Spleen (tissue), 11 donors: ENCODE data around the gene TUBA8. TPM values are rescaled to one million over a fixed set of nuclear protein-coding genes. Genes with fewer than 3 reads are reported as not detected.

Source experiments
- DNase-seq: peaks from one replicate; pipeline ENCODE4 v3.0.0-alpha.2; 2020
- H3K27ac ChIP-seq, 8 donors: fragments of 200-600 bp; sonication (generic) in 7 of 8; 1 replicate in 4 of 8; 2 replicates in 4 of 8; pipeline versions ENCODE4 v1.5.0 to v1.8.0; 2016 to 2021; ENCODE audit warnings: inconsistent platforms in 4 of 8, mild to moderate bottlenecking in 4 of 8, moderate library complexity in 1 of 8
- H3K27me3 ChIP-seq, 7 donors: fragments of 200-600 bp; sonication (generic) in 6 of 7; replicated peaks in 1 of 7; 1 replicate in 4 of 7; 2 replicates in 3 of 7; pipeline versions ENCODE4 v1.5.0 to v1.8.0; 2016 to 2021; ENCODE audit warnings: inconsistent platforms in 3 of 7, mild to moderate bottlenecking in 1 of 7
- H3K36me3 ChIP-seq, 6 donors: fragments of 200-600 bp; sonication (generic) in 5 of 6; 1 replicate in 4 of 6; 2 replicates in 2 of 6; pipeline versions ENCODE4 v1.5.0 to v1.8.0; 2016 to 2021; ENCODE audit warnings: inconsistent platforms in 2 of 6
- H3K4me1 ChIP-seq, 6 donors: fragments of 200-600 bp; sonication (generic) in 5 of 6; 1 replicate in 3 of 6; 2 replicates in 3 of 6; pipeline versions ENCODE4 v1.5.0 to v1.8.0; 2016 to 2021; ENCODE audit warnings: inconsistent platforms in 3 of 6
- H3K4me3 ChIP-seq, 8 donors: fragments of 200-600 bp; sonication (generic) in 7 of 8; 1 replicate in 4 of 8; 2 replicates in 4 of 8; pipeline versions ENCODE4 v1.5.0 to v1.8.0; 2016 to 2021; ENCODE audit warnings: inconsistent platforms in 4 of 8, mild to moderate bottlenecking in 4 of 8, moderate library complexity in 2 of 8
- H3K9me3 ChIP-seq, 8 donors: fragments of 200-600 bp; sonication (generic) in 7 of 8; 1 replicate in 4 of 8; 2 replicates in 4 of 8; pipeline versions ENCODE4 v1.5.0 to v1.8.0; 2016 to 2021; ENCODE audit warnings: inconsistent platforms in 4 of 8
- POLR2A ChIP-seq, 3 donors: fragments of 450-650 bp; IDR thresholded peaks; one replicate each; pipeline ENCODE4 v1.5.1; 2017; ENCODE audit warnings: antibody characterized with exemption in 3 of 3, mild to moderate bottlenecking in 1 of 3
- POLR2AphosphoS5 ChIP-seq, 3 donors: sonication (generic); formaldehyde crosslinking; IDR thresholded peaks; one replicate each; pipeline ENCODE4 v1.5.1; 2017; ENCODE audit warnings: antibody characterized with exemption in 3 of 3
- WGBS, 5 donors: extraction: QIAGEN DNeasy Blood & Tissue Kit in 3 of 5; methylation state at CpG; one replicate each; pipeline versions ENCODE4 v1.1.5 to v1.1.7; 2013 to 2018; 5-methylcytosine and 5-hydroxymethylcytosine counted together
- intact Hi-C: fragments of 100-400 bp; cut with DNase I; formaldehyde crosslinking; loops from one replicate; pipeline ENCODE4 v1.15.0; 2023; ENCODE audit warnings: low total_unique reads
- polyA plus RNA-seq, 3 donors: library from polyadenylated mRNA; stranded (reverse); fragments of 200-250 nt; gene quantifications; one replicate each; pipeline ENCODE4 v1.2.1, GENCODE V29; 2013
- total RNA-seq, 7 donors: library from RNA; depleted of rRNA in 3 of 7; stranded (reverse); fragments of >200 nt in 3 of 7; fragmentation: NEBNext Ultra II Directional in 4 of 7; extraction: Animal tissue kit (Norgen Biotek cat#: 25700) in 4 of 7; gene quantifications; one replicate each; pipeline versions ENCODE4 v1.1.0 to v1.2.1, GENCODE V29; 2016 to 2021
- TF ChIP-seq, protein P1 (sequence below), 11 experiments: fragments of 200-600 bp in 7 of 11; fragments of 450-650 bp in 4 of 11; sonication (generic) in 4 of 11; IDR thresholded peaks in 8 of 11; conservative IDR thresholded peaks in 3 of 11; 1 replicate in 7 of 11; 2 replicates in 4 of 11; pipeline versions ENCODE4 v1.4.0 to v1.8.0; 2016 to 2021; ENCODE audit warnings: antibody characterized with exemption in 11 of 11, inconsistent platforms in 4 of 11, mild to moderate bottlenecking in 1 of 11
- donor health status: healthy with polysubstance abuse.
- donor health status: DM: no; HTN: no; CAD: no; lungs with moderate emphysema.
- donor health status: DM: no; HTN: no; CAD: no.
- donor health status: Bipolar disorder and iron deficiency.
- donor health status: healthy.
- donor health status: DM: no; HTN: no; CAD: no.
- donor health status: DM: yes; HTN: yes; CAD: no.

TUBA8 gene
- total and polyA plus RNA-seq, 10 donors = 2.2 to 5.7 (median 3.8) TPM

DNA sequence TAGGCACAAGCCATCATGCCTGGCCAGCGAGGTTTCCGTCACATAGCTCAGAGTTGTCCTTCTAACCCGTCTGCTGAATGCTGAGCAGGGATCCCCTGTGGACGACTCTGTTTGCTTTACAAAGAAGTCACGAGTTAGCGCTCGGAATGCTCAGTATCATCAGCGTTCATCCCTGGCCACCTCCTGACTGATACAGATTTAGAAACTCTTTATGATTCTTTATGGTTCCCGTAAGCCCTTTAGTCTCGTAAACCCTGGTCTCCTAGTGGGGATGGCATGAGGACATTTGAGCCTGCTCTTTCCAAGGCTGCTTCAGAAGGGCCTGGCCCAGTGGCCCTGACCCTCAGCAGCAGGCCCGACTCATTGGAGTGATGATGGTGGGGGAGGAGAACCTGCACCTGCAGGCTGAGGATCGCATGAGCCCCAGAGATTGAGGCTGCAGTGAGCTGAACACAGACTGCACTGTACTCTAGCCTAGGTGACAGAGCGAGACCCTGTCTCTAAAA, 23.2 kb upstream of the TUBA8 start:
- peaks cover 0 to 33% (median 11%) of the 10 kb centered on the region in 6 donors for H3K4me1 ChIP-seq

DNA sequence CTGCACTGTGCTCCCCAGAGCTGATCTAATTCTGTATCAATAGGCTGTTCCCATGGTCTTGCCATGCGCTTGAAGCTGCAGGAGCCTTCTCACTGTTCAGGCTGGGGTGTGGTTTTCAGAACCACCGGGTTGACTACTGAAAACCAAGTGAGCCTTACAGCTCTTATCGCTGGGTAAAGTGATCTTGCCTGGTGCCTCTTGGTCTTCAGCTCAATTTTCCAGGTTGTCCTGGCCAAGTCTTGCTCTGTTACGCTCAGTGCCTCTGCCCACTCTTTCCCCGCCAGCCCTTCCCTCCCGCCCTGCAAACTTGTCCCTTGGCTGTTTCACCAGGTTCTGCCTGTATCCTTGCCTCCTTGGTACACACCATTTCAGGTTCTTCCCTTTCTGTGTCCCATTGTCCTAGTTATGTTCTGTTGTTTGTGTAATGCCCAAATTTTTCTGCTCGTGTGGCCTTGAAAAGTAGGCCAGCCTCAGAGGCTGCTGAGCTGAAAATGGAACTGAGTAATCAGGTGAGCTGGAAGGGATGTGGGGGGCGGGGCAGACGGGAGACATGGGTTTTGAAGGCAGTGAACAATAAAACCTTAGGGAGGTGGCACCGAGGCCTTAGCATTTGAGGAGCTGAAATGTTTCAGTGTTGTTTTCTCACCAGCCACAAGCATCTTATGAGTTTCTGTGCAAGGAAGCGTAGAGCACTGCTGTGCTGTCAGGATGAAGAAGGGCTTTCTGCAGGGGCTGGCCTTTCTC, 21.6 kb upstream of the TUBA8 start:
- no peak overlapping the region for H3K4me3 ChIP-seq
- peaks cover 0 to 31% (median 15%) of the 10 kb centered on the region in 6 donors for H3K4me1 ChIP-seq
- no peaks in the 10 kb centered on the region for H3K27me3 ChIP-seq
- peak overlapping the region in 1 of 8 donors; percentile 30 for H3K27ac ChIP-seq
- intact Hi-C loops = no loop called here
- no peaks in the 10 kb centered on the region for H3K9me3 ChIP-seq
- TF ChIP-seq POLR2A (IDR thresholded peaks at IDR 0.05) = no peak
- no peak for TF ChIP-seq POLR2AphosphoS5 (IDR thresholded peaks at IDR 0.05)
- TF ChIP-seq, protein P1, sequence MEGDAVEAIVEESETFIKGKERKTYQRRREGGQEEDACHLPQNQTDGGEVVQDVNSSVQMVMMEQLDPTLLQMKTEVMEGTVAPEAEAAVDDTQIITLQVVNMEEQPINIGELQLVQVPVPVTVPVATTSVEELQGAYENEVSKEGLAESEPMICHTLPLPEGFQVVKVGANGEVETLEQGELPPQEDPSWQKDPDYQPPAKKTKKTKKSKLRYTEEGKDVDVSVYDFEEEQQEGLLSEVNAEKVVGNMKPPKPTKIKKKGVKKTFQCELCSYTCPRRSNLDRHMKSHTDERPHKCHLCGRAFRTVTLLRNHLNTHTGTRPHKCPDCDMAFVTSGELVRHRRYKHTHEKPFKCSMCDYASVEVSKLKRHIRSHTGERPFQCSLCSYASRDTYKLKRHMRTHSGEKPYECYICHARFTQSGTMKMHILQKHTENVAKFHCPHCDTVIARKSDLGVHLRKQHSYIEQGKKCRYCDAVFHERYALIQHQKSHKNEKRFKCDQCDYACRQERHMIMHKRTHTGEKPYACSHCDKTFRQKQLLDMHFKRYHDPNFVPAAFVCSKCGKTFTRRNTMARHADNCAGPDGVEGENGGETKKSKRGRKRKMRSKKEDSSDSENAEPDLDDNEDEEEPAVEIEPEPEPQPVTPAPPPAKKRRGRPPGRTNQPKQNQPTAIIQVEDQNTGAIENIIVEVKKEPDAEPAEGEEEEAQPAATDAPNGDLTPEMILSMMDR (IDR thresholded peaks at IDR 0.05 in 8 of 11, conservative IDR thresholded peaks at IDR 0.05 in 3 of 11) = no peak
- no peak for DNase-seq
- peaks cover 0 to 90% (median 51%) of the 10 kb centered on the region in 6 donors for H3K36me3 ChIP-seq
- 82 to 89% (median 89%) methylated on average over 11 of the region's 11 CpGs for WGBS, 5 donors

More for the DNA sequence above, 23.2 kb upstream of the TUBA8 start:
- no peaks in the 10 kb centered on the region for H3K27me3 ChIP-seq
- TF ChIP-seq, protein P1 (IDR thresholded peaks at IDR 0.05 in 8 of 11, conservative IDR thresholded peaks at IDR 0.05 in 3 of 11) = no peak
- TF ChIP-seq POLR2A (IDR thresholded peaks at IDR 0.05) = no peak
- TF ChIP-seq POLR2AphosphoS5 (IDR thresholded peaks at IDR 0.05) = no peak
- intact Hi-C loops = no loop called here
- no peak overlapping the region for H3K4me3 ChIP-seq
- H3K27ac ChIP-seq = no peak overlapping the region
- H3K9me3 ChIP-seq = no peaks in the 10 kb centered on the region
- DNase-seq = no peak
- peaks cover 0 to 99% (median 64%) of the 10 kb centered on the region in 6 donors for H3K36me3 ChIP-seq
- WGBS, 5 donors = 73 to 86% (median 80%) methylated on average over 12 to 13 of the region's 13 CpGs

DNA sequence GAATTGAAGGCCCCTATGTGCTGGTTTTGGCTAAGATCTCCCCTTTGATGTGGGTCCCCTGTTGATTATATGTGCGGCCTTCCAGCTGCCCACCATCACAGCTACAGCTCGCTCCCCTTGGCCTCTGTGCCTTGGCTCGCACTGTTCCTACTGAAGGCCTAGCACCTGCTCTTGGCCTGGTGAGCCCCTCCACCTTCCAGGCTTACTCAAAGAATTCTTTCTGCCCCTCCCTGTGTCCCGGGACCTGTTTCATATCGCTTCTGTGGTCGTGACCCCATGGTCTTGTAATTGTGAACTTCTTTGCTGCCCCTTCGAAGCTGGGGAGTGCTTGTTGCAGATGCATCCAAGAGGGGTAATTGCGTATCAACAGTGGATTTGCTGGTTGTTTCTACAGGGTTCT, 20.3 kb upstream of the TUBA8 start:
- DNase-seq = no peak
- Histone ChIP-seq H3K4me1 (peaks cover 0 to 31% (median 15%) of the 10 kb centered on the region in 6 donors), H3K9me3 (no peaks in the 10 kb centered on the region), H3K27ac (peak overlapping the region in 2 of 8 donors; percentile 87 to 88), H3K36me3 (peaks cover 0 to 83% (median 39%) of the 10 kb centered on the region in 6 donors), H3K27me3 (no peaks in the 10 kb centered on the region), H3K4me3 (no peak overlapping the region)
- TF ChIP-seq POLR2A (IDR thresholded peaks at IDR 0.05) (no peak), POLR2AphosphoS5 (IDR thresholded peaks at IDR 0.05) (no peak)
- TF ChIP-seq, protein P1 (IDR thresholded peaks at IDR 0.05 in 8 of 11, conservative IDR thresholded peaks at IDR 0.05 in 3 of 11) = no peak
- intact Hi-C loops = no loop called here
- 95 to 98% (median 96%) methylated on average over 8 of the region's 8 CpGs for WGBS, 5 donors

DNA sequence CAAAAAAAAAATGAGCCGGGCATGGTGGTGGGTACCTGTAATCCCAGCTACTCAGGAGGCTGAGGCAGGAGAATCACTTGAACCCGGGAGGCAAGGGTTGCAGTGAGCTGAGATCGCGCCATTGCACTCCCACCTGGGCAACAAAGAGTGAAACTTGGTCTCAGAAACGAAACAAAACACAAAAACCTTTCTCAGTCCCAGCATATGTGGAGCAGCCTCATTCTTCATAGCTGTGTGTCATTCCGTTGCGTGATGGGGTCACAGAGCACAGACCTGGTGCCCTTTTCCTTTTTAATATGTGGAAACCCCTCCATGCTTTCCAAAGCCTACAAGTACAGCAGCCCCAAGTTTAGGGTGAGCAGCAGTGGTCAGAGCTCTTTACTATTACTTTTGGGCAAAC, 19.1 kb upstream of the TUBA8 start:
- TF ChIP-seq, protein P1 (IDR thresholded peaks at IDR 0.05 in 8 of 11, conservative IDR thresholded peaks at IDR 0.05 in 3 of 11) = no peak
- TF ChIP-seq POLR2AphosphoS5 (IDR thresholded peaks at IDR 0.05) (no peak), POLR2A (IDR thresholded peaks at IDR 0.05) (no peak)

More for the DNA sequence above, 19.1 kb upstream of the TUBA8 start:
- intact Hi-C loops = no loop called here
- peak overlapping the region in 5 of 8 donors; percentile 6 to 55 (median 21) for H3K4me3 ChIP-seq
- no peaks in the 10 kb centered on the region for H3K27me3 ChIP-seq
- H3K4me1 ChIP-seq = peaks cover 0 to 31% (median 15%) of the 10 kb centered on the region in 6 donors
- no peak for DNase-seq
- H3K27ac ChIP-seq = peak overlapping the region; percentile 81 to 92 (median 85)
- 47 to 71% (median 64%) methylated on average over 7 of the region's 7 CpGs for WGBS, 5 donors
- H3K36me3 ChIP-seq = peaks cover 0 to 77% (median 27%) of the 10 kb centered on the region in 6 donors
- no peaks in the 10 kb centered on the region for H3K9me3 ChIP-seq
